Activated CD8-positive, alpha-beta memory T cell treated with anti-CD3 and anti-CD28 coated beads, Interleukin-2, amount 50 U/mL, for 1 hour (primary cell): ENCODE measurements around the gene ADAMTS6.
"Not testable (repeated sequence)": the region's sequence is repeated elsewhere in the genome, so short reads cannot be mapped to it uniquely, and the experiment has no call there.

ENCODE experiments used
- DNase-seq: peaks from one replicate; pipeline ENCODE4 v3.0.0-alpha.2; 2020; ENCODE audit errors: extremely low read depth

ADAMTS6 gene

GRCh38 chr5:65198456-65199120 lies 283.1 kb downstream of the ADAMTS6 start:
- DNase-seq: no peak

- DNase-seq: no peak
These were observed 283.9 kb downstream of the ADAMTS6 start for GRCh38 chr5:65197531-65198455.

- no peak for DNase-seq
These were observed 286.8 kb downstream of the ADAMTS6 start for GRCh38 chr5:65194871-65195270.

GRCh38 chr5:65192331-65192730 lies 289.4 kb downstream of the ADAMTS6 start:
- no peak for DNase-seq

GRCh38 chr5:65191554-65192135 lies 290.1 kb downstream of the ADAMTS6 start:
- no peak for DNase-seq

GRCh38 chr5:65190328-65191053 lies 291.2 kb downstream of the ADAMTS6 start:
- no peak for DNase-seq

GRCh38 chr5:65186646-65187227 lies 295.0 kb downstream of the ADAMTS6 start:
- no peak for DNase-seq

GRCh38 chr5:65185468-65185867 lies 296.3 kb downstream of the ADAMTS6 start:
- DNase-seq: no peak

GRCh38 chr5:65184780-65185179 lies 296.9 kb downstream of the ADAMTS6 start:
- DNase-seq: no peak

- not testable (repeated sequence) for DNase-seq
These were observed 307.5 kb downstream of the ADAMTS6 start for GRCh38 chr5:65174231-65174630.

GRCh38 chr5:65173130-65173525 lies 308.6 kb downstream of the ADAMTS6 start:
- DNase-seq: no peak

GRCh38 chr5:65172486-65173129 lies 309.1 kb downstream of the ADAMTS6 start:
- no peak for DNase-seq

GRCh38 chr5:65171645-65172044 lies 310.1 kb downstream of the ADAMTS6 start:
- no peak for DNase-seq

GRCh38 chr5:65163698-65164097 lies 318.0 kb downstream of the ADAMTS6 start:
- no peak for DNase-seq

GRCh38 chr5:65161655-65162054 lies 320.1 kb downstream of the ADAMTS6 start:
- no peak for DNase-seq

GRCh38 chr5:65157906-65158603 lies 323.7 kb downstream of the ADAMTS6 start:
- no peak for DNase-seq

- DNase-seq: no peak
These were observed 324.8 kb downstream of the ADAMTS6 start for GRCh38 chr5:65156933-65157332.

- no peak for DNase-seq
These were observed 329.6 kb downstream of the ADAMTS6 start for GRCh38 chr5:65152131-65152530.

GRCh38 chr5:65151614-65152013 lies 330.1 kb downstream of the ADAMTS6 start:
- DNase-seq: no peak

- no peak for DNase-seq
These were observed 331.0 kb downstream of the ADAMTS6 start for GRCh38 chr5:65150599-65151304.
